WERI-Rb-1 (cell line): ENCODE results near the gene TMEM184A.
A peak's percentile ranks its signal among the peaks of the same experiment; 100 is the strongest.

ENCODE experiments used
- DNase-seq: peaks from one replicate; pipeline ENCODE4 v3.0.0-alpha.2; 2020
- H3K27ac ChIP-seq: fragments of 250-450 bp; sonication (Bioruptor Pico); 2 replicates; pipeline ENCODE4 v1.5.1; 2020; ENCODE audit warnings: mild to moderate bottlenecking, moderate library complexity
- H3K27me3 ChIP-seq: fragments of 250-450 bp; sonication (Bioruptor Pico); 2 replicates; pipeline ENCODE4 v1.5.1; 2021; ENCODE audit warnings: mild to moderate bottlenecking, low read depth, moderate library complexity; ENCODE audit not compliant: insufficient read depth, severe bottlenecking
- H3K36me3 ChIP-seq: fragments of 250-450 bp; sonication (Bioruptor Pico); 2 replicates; pipeline ENCODE4 v1.5.1; 2020; ENCODE audit warnings: mild to moderate bottlenecking, moderate library complexity
- H3K4me3 ChIP-seq: 2 replicates; pipeline ENCODE4 v1.5.1; 2011; ENCODE audit warnings: low read depth, mild to moderate bottlenecking, control low read depth, low read length
- H3K9me3 ChIP-seq: fragments of 250-450 bp; sonication (Bioruptor Pico); 2 replicates; pipeline ENCODE4 v1.5.1; 2021; ENCODE audit warnings: mild to moderate bottlenecking, moderate library complexity; ENCODE audit not compliant: severe bottlenecking
- CTCF ChIP-seq: IDR thresholded peaks from 2 replicates; pipeline ENCODE4 v1.5.1; 2011; ENCODE audit warnings: low read depth, mild to moderate bottlenecking, control low read depth, inconsistent platforms, low read length

TMEM184A gene

GRCh38 chr7:1503816-1504775 is 51.9 kb downstream of the TMEM184A start, which contains the start of gene INTS1:
TSS of gene INTS1 (minus strand) at chr7:1504389. CDS start at chr7:1503960, 429 bp downstream.
- H3K4me3 ChIP-seq, result peak within 1 kb of the TSS; percentile 63
- peak; percentile 78 for TF ChIP-seq CTCF
- peaks cover 38% of the 10 kb centered on the region for H3K36me3 ChIP-seq
- no peaks in the 10 kb centered on the region for H3K27me3 ChIP-seq
- peak; percentile 91 for DNase-seq
- H3K27ac ChIP-seq, result peak within 1 kb of the TSS; percentile 83
- H3K9me3 ChIP-seq, result peaks cover 7% of the 10 kb centered on the region

GRCh38 chr7:1503390-1503789 is 52.6 kb downstream of the TMEM184A start:
- H3K36me3 ChIP-seq, result peaks cover 38% of the 10 kb centered on the region
- DNase-seq, result no peak
- H3K27me3 ChIP-seq, result no peaks in the 10 kb centered on the region
- peak overlapping the region; percentile 63 for H3K4me3 ChIP-seq
- no peak overlapping the region for H3K27ac ChIP-seq
- TF ChIP-seq CTCF, result no peak
- H3K9me3 ChIP-seq, result peaks cover under 1% of the 10 kb centered on the region

- no peak for DNase-seq
- no peak for TF ChIP-seq CTCF
- H3K27me3 ChIP-seq, result no peaks in the 10 kb centered on the region
- H3K9me3 ChIP-seq, result no peaks in the 10 kb centered on the region
- no peak overlapping the region for H3K4me3 ChIP-seq
- H3K27ac ChIP-seq, result no peak overlapping the region
- peaks cover 42% of the 10 kb centered on the region for H3K36me3 ChIP-seq
These were observed 53.2 kb downstream of the TMEM184A start for GRCh38 chr7:1502845-1503244.

- Histone ChIP-seq H3K9me3 (no peaks in the 10 kb centered on the region), H3K27ac (no peak overlapping the region), H3K27me3 (no peaks in the 10 kb centered on the region), H3K4me3 (no peak overlapping the region), H3K36me3 (peaks cover 54% of the 10 kb centered on the region)
- TF ChIP-seq CTCF, result no peak
- no peak for DNase-seq
These were observed 54.3 kb downstream of the TMEM184A start for GRCh38 chr7:1501487-1502270.

- Histone ChIP-seq H3K9me3 (no peaks in the 10 kb centered on the region), H3K4me3 (no peak overlapping the region), H3K27ac (no peak overlapping the region), H3K27me3 (no peaks in the 10 kb centered on the region), H3K36me3 (peaks cover 63% of the 10 kb centered on the region)
- no peak for DNase-seq
- no peak for TF ChIP-seq CTCF
These were observed 55.8 kb downstream of the TMEM184A start for GRCh38 chr7:1500064-1500807.
